OCI-LY1 (cell line): Measurements from ENCODE around the gene YARS1.

Experiments used
- EZH2 ChIP-seq: fragments of 200-600 bp; sonication (generic), shearing (Covaris generic); IDR thresholded peaks from 2 replicates; pipeline ENCODE4 v1.8.0; 2017; ENCODE audit warnings: borderline replicate concordance, mixed run types, mild to moderate bottlenecking, antibody characterized with exemption, low read length, moderate library complexity, mixed read lengths
- TF ChIP-seq, protein P1 (sequence below): fragments of 200-600 bp; sonication (generic), shearing (Covaris generic); IDR thresholded peaks from 2 replicates; pipeline ENCODE4 v1.5.1; 2017; ENCODE audit warnings: mild to moderate bottlenecking, antibody characterized with exemption, low read length, moderate library complexity, mixed read lengths

DNA sequence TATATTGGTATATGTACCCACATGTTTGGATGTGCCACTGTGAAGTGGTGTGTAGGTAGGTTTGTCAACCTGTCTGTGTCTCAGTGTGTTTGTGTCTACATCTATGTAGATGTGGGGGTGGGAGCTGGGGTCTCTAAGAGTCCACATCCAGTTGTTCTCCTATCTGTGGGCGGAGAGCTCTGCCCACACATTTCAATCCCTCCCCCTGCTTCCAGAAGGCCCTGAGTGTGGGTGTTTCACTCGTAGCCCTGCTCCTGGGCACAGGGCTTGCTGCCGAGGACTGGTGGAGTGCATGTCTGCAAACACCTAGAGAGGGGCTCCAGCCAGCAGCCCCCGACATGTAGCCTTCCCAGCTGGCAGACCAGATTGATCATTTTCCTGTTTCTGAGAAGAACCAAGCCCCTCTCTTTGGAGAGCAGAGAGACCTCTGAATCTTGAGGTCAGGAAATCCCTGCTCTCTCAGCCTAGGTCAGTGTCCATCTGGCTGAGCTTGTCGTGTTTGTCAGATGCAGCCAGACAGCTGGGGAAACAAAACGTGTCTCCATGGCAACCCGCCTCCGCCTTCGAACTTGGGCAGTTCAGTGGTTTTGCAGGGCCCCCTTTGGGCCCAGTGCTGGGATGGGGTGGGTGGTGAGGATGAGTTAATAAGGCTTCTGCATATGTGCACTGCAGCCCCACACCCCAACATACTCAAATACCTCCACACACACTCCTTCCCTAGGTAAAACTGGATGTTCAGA is 83.4 kb downstream of the YARS1 start:
- no peak for TF ChIP-seq EZH2
- TF ChIP-seq, protein P1, sequence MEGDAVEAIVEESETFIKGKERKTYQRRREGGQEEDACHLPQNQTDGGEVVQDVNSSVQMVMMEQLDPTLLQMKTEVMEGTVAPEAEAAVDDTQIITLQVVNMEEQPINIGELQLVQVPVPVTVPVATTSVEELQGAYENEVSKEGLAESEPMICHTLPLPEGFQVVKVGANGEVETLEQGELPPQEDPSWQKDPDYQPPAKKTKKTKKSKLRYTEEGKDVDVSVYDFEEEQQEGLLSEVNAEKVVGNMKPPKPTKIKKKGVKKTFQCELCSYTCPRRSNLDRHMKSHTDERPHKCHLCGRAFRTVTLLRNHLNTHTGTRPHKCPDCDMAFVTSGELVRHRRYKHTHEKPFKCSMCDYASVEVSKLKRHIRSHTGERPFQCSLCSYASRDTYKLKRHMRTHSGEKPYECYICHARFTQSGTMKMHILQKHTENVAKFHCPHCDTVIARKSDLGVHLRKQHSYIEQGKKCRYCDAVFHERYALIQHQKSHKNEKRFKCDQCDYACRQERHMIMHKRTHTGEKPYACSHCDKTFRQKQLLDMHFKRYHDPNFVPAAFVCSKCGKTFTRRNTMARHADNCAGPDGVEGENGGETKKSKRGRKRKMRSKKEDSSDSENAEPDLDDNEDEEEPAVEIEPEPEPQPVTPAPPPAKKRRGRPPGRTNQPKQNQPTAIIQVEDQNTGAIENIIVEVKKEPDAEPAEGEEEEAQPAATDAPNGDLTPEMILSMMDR, result no peak
